Activated CD8-positive, alpha-beta memory T cell treated with anti-CD3 and anti-CD28 coated beads for 4 hours (primary cell): Measurements from ENCODE around the gene NMUR1.

Source experiments
- DNase-seq, 2 donors: peaks; one replicate each; pipeline ENCODE4 v3.0.0-alpha.2; 2020; ENCODE audit warnings: low read depth in 2 of 2

Gene NMUR1

DNA sequence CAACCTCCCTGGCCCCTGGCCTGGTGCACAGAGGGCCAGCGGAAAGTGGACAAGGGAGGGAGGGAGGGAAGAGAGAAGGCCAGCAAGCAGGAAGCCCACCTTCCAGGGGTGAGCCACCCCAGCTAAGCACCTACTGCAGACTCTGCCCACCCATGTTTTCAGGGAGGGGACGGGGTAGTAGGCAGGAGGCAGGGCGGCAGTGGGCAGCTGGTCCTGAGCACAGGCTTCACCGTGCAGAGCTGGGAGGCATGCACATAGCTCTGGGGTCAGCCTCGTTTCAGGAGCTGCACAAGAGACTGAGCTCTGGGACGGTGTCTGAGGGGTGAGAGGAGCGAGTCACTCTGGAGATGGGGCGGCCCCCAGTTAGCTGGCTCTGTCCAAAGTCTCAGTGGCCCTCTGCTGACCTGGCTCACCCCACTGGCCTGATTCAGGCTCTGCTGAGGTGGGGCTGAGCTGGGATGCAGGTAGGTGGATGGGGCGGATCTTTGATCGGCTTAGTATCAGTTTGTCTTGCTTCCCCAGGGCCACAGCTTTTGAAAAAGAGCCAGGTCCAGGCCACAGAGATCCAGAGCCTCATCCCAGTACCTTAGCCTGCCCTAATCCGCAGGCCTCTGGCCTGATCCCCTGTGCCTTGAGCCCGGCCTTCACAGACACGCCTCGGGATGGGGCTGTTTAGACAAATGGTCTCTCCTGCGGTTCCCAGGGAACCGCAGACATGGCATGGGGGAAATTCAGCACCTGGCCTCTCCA, 3.7 kb downstream of the NMUR1 start:
- DNase-seq: no peak

DNA sequence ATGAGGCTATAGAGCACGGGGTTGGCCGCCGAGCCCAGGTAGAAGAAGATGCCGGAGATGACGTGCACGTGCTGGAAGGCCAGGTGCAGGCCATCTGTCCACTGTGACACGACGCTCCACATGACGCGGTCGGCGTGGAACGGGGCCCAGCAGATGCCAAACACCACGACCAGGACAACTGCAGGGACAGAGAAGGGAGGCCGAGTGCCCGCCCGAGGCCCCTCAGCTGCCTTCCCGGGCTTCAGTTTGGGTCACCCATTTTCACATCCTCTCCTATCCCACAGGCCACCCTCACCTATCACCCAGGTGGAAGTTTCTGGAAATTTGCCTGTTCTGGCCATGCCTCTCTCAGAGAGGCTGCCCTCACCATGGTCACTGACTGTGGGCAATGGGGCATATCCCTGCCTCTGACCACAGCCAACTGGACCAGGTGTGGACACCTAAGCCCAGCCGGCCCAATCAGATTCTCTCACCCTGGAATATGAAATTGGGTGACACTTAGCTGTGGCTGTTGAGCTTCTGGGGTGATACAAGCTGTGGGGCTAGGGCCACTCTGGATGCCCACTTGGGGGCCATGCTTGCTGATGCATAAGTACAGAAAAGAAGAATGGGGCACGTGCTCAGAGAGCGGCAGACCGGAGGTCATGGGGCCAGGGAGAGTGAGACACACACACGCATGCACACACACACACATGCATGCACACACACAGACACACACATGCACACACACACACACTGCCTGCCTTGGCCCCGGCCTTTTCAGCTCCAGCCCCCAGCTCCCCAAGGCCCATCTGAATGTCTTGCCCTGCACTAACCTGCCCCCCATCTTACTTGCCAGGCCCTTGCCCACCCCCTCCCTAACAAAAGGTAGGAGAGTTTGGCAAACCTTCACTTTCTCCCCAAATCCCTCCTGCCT, 4.7 kb downstream of the NMUR1 start:
- no peak for DNase-seq

DNA sequence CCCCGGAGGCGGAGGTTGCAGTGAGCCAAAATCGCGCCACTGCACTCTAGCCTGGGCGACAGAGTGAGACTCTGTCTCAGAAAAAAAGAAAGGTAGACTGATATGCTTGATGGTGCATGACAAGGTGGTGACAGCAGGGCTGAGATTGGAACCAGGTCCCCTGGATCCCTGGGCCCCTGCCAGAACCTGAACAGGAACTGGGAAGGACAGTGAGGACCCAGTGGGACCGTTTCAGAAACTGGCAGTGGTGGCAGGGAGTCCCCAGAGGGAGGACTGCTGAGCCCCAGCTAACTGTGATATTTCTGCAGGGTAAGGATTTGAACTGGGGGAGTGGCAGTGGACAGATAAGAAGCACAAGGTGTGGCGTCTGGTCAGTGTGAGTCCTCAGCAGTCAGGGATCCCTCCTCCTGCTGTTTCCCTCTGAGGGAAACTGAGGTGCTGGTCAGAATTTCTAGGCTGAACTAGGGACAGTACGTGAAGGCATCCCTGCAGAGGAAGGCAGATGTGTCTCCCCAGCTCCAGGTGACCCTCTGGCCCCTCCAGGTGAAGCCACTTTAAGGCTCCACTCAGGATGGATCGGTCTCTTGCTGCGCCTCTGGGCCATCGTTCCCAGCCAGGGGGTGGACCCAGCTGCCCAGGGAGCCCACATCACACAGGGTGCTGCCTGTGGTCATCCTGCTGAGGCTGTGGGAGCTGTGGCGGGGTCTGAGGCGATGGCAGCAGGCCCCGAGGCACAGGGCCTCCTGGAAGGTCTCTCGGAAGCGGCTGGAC, 5.6 kb downstream of the NMUR1 start:
- DNase-seq: no peak

DNA sequence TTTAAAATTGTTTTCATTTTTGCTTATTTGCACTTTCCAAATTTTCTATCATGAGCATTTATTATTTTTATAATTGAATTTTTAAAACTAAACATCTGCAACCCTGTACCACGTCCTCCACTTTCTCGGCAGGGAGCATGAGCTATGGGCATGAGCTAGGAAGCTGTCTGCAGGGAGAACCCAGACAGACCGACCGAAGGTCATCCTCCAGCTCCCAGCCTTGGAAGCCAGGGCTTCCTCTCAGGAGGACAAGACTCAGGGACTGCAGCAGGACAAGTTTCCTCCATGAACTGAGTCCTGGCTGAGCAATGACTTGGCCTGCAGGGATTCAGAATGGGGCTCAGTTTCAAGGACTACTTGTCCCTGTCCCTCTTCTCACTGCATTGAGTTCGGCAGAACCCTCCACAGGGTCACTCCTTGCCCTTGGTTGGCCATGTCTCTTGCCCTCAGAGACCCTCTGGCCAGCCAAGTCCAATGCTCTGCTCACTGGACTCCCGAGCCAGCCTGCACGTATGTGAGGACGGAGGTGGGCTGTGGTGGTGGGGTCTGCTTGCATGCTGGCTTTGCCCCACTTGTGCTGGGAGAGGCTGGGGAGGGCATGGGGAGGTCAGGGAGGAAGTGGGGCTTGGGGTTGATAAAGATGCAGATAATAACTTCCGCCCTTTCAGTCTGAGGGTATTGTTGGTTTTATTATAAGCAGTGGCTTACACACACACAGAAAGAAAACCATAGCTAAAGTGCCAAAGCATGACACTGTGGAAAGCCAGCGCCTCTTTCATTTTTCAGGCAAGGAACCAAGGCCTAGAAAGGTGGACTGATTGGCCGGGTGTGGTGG, 6.6 kb downstream of the NMUR1 start:
- no peak for DNase-seq

DNA sequence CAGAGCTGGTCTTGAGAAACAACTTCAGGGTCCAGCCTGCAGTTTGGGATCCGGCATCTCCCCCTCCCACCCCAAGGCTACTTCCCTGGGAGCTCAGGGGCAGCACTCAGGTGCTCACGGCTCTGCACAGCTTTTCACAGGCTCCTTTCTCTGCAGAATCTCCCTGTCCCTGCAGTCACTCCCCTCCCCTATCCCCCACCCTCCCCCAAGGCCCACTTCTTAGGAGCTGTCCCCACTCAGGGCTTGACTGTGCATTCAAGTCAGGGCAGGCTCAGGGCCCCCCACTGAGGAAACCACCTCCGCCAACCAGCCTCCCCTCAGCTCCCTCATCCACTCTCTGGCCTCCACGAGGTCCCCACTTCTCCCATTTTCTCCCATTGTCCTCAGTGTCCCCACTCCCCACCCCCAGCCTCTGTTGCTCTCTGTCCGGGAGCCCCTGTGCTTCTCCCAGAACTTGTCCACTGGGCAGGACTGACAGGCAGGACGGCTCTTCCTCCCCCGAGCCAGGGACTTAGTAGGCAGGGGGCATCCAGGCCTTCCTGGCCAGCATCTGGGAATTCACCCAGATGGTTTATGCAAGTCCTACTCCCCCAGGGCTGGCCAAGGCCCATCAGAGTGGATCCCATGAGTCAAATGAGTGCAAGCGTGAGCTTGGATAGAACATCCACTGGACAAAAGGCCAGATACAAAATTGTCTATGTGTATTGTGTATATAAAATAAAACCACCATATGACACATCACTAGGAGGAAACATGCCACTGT, 7.6 kb downstream of the NMUR1 start:
- DNase-seq: no peak

DNA sequence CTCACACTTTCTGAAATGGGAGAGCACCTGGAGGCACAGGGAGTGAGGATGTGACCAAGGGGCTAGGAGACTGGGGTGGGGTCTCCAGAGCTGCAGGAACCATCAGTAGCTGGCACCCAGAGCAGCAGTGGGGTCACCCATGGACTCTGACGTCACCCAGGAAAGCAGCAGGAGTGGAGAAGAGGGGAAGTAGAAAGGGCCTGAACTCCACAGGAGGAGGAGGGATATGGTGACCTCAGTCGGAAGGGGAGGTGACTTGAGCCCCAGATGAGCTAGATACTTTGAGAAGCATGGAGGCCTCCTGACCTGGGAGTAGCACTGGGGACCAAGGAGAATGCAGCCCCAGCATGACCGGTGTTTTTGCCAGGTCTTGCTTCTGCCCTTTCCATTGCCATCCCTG, 8.8 kb downstream of the NMUR1 start:
- no peak for DNase-seq

DNA sequence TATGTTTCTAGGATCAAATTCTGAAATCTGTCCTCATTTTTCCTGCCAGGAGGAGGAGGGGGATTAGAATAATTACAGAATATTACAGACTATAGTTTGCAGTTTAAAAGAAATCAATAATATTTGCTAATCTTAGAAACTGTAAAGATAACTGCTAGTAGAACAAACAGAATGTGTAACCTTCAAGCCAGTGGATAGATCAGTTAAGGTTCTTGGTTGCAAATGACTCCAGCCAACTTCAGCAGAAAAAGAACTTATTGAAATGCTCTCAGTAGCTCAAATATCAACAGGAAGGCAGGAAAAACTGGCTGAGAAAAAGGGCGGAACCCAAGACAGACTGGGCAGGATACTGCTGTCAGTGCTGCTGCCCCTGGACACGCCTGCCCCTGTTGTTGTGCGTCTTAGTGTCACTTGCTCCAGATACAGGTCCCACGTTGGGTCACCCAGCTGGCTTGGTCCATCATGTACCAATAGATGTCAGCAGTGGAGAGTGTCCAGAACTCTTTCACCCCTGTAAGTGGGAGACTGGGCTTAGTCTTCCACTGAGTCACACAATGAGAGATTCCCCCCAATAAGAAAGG, 10.2 kb downstream of the NMUR1 start:
- no peak for DNase-seq

DNA sequence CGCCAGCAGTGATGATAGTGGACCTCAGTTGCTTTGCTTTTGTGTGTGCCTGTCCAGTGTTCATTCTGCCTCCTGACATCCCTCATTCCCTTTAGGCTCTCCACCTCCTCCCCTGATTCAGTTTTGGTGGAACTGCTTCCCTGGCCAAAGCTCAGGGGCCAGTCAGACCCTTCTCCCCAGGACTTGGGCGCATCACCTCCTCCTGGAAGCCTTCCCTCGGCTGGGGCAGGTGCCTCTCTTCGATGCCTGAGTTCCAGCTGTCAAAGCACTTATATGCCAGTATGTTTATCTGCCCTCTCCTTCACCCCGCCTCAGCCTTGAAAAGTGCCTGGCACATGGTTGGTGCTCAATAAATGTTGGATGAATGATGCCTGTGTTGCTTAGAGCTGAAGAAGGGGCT, 11.5 kb downstream of the NMUR1 start:
- DNase-seq: no peak

DNA sequence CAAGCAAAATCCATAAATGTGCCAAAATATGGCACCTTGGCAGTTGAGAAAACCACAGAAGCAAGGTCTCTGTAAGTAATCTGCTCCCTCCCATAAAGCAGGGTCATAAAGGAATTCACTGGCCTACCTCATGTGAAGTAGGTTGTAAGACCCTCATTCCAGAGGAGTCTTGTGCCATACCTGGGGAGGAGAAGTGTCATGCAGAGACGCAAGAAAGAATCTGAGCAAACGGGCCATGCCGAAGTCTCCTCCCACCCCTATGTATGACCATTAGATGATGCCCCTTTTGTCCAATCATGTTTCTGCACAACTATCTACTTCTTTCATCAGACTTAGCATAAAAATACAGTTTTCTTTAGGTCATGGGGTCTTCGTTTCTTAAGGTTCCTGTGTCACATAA, 14.6 kb downstream of the NMUR1 start:
- DNase-seq: no peak

DNA sequence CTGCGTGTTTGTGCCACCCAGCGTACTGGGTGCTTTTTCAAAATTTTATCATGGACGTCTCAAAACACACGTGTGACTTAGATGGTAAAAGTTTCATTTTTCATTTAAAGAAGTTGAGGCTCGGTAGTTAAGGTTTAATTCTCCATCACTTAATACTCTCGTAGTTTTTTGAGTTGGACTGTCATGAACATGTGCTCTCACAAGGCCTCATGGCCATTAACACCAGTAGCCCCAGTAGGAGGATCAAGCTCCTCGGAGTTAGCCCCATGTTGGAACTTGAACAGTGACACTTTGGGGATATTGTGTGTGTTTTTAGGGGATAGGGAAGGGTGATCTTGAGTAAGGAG, 15.3 kb downstream of the NMUR1 start:
- DNase-seq: no peak

DNA sequence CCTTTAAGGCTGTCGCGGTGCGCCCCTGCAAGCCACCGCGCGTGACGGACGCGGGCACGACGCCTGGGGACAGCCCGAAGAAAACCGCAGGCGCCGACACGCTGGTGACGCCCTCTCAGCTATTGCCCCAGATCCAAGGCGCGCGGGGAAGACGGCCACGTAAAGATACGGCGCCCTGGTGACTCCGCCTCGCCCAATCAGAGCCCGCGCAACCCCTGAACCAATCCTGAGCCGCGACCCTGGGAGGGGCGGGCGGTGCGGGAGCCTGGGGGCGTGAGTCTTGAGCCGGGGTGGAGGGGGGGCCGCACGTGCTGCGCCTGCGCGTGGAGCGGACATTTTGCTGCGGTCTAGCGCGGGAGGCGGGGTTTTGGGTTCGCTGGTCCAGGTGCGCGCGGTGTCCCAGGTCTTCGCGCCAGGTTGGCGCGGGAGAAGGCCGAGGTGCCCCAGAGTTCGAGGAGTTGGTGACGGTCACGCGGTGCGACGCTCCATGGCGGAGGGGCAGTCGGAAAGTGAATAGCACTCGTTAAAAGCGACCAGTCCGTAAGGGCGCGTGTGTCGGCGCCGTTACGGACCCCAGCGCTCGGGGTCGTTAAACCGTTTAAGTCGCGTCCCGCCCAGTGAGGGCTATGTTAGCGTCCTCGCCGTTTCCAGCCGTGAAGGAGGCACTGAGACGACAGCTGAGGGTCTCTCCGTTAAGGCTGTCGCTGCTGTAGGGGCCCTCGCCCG, 15.9 kb downstream of the NMUR1 start:
- DNase-seq: peak; percentile 94 to 96

DNA sequence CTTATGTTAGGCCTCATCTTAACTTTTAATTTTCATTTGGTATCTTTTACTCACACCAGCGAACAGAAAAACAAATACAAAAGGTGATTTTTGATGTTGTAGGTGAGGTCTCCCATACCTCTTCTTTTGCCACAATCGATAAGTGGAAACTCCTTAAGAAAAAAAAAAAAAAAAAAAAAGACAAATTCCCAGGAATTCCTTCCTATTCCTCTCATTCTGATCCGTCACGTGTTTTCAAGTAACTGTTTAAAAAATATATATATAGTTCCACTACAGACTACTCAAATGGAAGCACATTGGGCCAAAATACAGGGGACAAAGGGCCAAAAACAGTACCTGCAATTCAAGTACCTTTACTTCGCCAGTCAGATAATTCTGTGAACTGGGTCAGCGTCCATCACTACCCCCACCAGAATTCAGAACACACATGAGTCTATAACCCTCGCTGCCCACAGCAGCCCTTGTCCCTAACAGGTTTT, 16.5 kb downstream of the NMUR1 start:
- no peak for DNase-seq

DNA sequence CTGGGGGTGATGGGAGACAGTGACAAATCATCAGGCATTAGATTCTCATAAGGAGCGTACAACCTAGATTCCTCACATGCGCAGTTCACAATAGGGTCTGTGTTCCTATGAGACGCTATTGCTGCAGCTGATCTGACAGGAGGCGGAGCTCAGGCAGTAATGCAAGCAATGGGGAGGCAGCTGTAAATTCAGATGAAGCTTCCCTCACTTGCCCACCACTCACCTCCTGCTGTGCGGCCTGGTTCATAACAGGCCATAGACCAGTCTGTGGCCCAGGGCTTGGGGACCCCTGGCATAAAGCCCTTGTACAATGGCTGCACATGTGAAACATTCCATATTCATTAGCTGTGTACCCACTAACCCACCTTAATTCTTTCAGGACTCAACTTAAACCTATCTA, 18.0 kb downstream of the NMUR1 start:
- DNase-seq: no peak

DNA sequence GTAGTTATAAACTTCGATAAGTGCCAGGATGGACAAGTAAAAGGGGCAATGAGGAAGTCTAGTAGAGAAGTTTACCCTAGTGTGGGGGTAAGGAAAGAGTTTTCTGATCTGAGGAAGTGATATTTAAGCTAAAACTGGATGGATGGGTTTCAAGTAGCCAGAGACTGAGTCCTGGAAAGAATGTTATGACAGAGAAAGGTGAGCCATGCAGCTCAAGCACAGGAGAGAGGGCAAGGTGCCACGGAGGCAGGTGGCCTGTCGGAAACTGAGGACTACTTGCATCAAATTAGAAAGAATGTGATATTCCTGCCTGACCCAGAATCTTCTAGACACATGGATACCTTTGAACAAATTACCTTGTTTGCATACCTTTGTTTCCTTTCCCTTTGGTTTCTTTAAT, 26.5 kb downstream of the NMUR1 start:
- DNase-seq: no peak

DNA sequence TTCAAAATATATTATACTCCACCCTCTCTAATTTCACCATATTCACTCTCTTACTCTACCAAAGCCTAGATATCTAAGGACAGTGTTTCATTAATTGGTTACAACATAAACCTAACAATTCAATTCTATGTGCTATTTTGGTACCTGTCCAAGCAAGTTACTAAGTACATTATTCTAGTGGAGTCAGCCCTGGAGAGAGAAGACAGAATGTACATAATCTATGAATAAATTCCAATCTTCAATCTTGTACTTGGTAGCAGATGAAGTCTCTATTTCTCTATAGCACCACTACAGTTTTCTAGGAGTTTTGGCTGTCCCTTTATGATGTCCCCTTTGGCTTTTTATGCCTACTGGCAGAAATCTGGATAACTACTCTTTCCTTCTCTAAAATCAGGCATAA, 27.6 kb downstream of the NMUR1 start:
- no peak for DNase-seq

DNA sequence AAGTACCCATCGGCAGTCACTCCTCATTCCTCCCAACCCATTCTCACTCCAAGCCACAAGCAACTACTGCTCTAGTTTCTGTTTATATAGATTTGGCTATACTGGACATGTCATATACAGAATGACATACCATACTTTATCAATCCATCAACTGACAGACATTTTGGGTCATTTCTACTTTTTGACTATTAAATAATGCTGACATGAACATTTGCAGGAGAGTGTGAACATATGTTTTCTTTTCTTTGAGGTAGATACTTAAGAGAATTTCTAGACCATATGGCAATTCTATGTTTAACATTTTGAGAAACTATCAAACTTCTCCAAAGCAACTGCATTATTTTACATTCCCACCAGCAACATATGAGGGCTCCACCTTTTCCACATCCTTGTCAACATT, 32.6 kb downstream of the NMUR1 start:
- DNase-seq: no peak

DNA sequence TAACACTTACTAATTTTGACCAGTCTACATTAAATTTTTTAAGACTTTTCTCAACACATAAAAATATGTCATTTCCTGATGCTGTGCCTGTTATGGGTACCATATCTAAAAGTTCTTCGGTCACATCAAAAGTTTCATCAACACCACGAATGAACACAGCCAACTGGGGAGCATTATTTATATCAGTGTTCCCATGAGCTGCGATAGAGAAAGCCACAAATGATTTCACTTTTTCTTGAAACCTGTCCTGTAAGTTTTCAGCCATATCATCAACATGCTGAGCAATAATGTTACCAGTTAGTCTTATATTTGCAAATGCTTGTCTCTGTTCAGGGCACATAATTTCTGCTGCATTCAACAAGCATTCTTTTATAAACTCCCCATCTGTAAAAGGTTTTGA, 35.6 kb downstream of the NMUR1 start:
- no peak for DNase-seq

DNA sequence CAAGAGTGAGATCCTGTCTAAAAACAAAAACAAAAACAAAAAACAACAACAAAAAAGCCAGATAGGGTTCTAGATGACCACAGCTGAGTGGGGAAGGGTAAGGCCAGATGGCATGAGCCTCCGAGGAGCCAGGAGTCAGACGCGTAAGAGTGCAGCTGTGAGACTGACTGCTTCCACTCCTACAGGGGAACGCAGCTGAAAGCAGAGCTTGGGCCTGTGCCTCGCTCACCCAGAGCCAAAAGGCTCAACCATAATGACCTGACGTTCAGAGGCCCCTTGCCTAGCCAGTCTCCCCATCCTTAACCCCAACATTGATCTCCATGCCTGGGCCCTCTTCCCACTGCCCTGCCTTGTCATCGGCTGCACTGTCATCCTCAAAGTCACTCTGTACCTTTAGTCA, 39.4 kb downstream of the NMUR1 start:
- DNase-seq: no peak

DNA sequence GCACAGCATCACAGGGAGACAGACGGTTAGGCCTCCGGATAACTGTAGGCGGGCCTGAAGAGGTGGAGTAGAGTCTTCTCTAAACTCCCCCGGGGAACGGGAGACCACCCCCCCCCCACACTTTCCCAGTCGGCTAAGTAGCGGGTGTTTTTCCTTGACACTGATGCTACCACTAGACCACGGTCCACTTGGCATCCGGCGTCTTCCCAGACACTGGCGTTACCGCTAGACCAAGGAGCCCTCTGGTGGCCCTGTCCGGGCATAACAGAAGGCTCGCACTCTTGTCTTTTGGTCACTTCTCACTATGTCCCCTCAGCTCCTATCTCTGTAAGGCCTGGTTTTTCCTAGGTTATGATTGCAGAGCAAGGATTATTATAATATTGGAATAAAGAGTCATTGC, 40.3 kb downstream of the NMUR1 start:
- DNase-seq: no peak

DNA sequence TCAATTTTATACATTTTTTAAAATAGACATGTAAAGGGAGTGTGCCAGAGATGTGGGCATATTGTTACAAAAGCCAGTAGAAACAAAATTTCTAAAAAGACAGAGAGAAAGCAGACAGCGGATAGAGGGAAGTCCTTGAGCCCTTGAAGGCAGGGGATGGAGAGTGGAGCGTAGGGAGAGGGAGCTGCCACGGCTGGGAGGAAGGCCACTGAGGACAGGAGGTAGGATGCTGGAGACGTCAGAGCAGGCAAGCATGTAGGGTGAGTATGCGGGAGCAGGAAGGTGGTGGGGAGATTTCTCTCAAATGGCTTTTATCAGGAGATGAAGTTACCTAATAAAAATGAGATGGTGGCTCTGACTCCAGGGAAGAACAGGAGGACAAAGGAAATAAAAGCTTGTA, 41.9 kb downstream of the NMUR1 start:
- DNase-seq: no peak
